Stimulated activated naive CD8-positive, alpha-beta T cell treated with anti-CD3 and anti-CD28 coated beads, Interleukin-15, Interleukin-2, amounts not matched to agents 100 ng/mL and 50 ng/mL, for 24 hours (primary cell): ENCODE data around the gene PPARG.
"Not testable (repeated sequence)": the region's sequence is repeated elsewhere in the genome, so short reads cannot be mapped to it uniquely, and the experiment has no call there.

ENCODE experiments used
- H3K27ac Mint-ChIP-seq: one replicate; pipeline ENCODE4 v1.8.0; 2021; ENCODE audit warnings: mild to moderate bottlenecking, mixed read lengths
- H3K27me3 Mint-ChIP-seq: one replicate; pipeline ENCODE4 v1.8.0; 2021; ENCODE audit warnings: mixed read lengths
- H3K36me3 Mint-ChIP-seq: one replicate; pipeline ENCODE4 v1.8.0; 2021; ENCODE audit warnings: low read depth, mixed read lengths
- H3K4me1 Mint-ChIP-seq: one replicate; pipeline ENCODE4 v1.8.0; 2021; ENCODE audit warnings: low read depth, mixed read lengths
- H3K4me3 Mint-ChIP-seq: one replicate; pipeline ENCODE4 v1.8.0; 2021; ENCODE audit warnings: mild to moderate bottlenecking, mixed read lengths
- H3K9me3 Mint-ChIP-seq: one replicate; pipeline ENCODE4 v1.8.0; 2021; ENCODE audit warnings: mixed read lengths

Gene PPARG

DNA sequence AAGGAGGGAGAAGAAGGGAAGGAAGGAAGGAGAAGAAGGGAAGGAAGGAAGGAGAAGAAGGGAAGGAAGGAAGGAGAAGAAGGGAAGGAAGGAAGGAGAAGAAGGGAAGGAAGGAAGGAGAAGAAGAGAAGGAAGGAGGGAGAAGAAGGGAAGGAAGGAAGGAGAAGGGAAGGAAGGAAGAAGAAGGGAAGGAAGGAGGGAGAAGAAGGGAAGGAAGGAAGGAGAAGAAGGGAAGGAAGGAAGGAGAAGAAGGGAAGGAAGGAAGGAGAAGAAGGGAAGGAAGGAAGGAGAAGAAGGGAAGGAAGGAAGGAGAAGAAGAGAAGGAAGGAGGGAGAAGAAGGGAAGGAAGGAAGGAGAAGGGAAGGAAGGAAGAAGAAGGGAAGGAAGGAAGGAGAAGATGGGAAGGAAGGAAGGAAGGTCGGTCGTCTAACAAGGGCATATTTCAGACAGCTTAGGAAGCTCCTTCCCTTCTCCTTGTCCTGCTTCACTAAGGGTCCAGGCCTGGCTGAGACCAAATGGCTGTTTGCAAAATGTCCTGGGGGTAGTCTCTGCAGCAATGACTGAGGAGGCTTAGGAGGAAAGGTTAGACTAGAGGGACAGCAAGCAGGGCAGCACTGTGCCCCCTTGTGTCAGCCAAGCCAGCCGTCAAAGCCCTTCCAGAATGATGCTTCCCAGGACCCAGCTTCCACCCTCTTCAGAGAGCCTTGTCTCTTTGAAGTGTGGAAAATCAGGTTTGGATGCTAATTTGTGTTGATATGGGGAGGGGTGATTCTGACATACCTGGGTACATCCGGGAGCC lies 159.7 kb downstream of the PPARG start:
- H3K27ac Mint-ChIP-seq, H3K4me1 Mint-ChIP-seq: not testable (repeated sequence)

GRCh38 chr3:12449889-12450682 lies 161.2 kb downstream of the PPARG start:
- H3K36me3 Mint-ChIP-seq = no peaks in the 10 kb centered on the region
- no peaks in the 10 kb centered on the region for H3K4me1 Mint-ChIP-seq

More for the DNA sequence above, 159.7 kb downstream of the PPARG start:
- H3K36me3 Mint-ChIP-seq, H3K27me3 Mint-ChIP-seq, H3K9me3 Mint-ChIP-seq, H3K4me3 Mint-ChIP-seq: not testable (repeated sequence)

DNA sequence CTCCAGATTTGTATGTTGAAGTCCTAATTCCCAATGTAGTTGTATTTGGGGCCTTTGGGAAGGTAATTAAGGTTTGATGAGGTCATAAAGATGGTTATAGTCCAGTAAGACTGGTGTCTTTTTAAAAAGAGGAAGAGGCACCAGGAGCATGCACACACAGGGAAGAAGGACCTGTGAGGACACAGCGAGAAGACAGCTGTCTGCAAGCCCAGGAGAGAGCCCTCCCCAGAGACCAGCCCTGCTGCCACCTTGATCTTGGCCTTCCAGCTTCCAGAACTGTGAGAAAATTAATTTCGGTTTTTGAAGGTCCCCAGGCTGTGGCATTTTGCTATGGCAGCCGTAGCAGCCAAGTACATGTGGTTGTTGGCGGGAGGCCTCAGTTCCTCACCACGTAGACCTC lies 162.6 kb downstream of the PPARG start:
- Mint-ChIP-seq H3K4me1 (no peaks in the 10 kb centered on the region), H3K27me3 (no peaks in the 10 kb centered on the region), H3K9me3 (no peaks in the 10 kb centered on the region), H3K27ac (no peak overlapping the region), H3K36me3 (no peaks in the 10 kb centered on the region), H3K4me3 (no peak overlapping the region)

More at GRCh38 chr3:12449889-12450682, 161.2 kb downstream of the PPARG start:
- Mint-ChIP-seq H3K4me3 (no peak overlapping the region), H3K27me3 (no peaks in the 10 kb centered on the region), H3K9me3 (no peaks in the 10 kb centered on the region), H3K27ac (no peak overlapping the region)

DNA sequence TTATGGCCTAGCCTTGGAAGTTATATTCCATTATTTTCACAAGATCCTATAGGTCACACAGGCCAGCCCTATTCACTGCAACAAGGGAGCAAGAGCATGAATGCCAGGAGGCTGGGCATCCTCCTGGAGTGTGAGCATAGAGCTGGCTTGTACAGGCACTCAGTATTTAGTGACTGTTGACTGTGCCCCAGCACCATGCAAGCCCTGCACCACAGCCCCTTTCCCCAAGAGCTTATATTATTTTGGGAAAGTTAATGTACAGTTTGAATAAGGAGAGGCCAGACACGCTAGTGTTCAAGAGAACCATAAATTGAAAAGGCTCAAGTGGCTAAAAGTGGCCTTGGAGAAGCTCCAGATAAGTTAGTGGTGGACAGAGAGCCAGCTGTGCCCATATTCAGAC lies 163.1 kb downstream of the PPARG start:
- H3K27ac Mint-ChIP-seq = no peak overlapping the region
- H3K27me3 Mint-ChIP-seq = no peaks in the 10 kb centered on the region
- H3K4me1 Mint-ChIP-seq = no peaks in the 10 kb centered on the region
- no peaks in the 10 kb centered on the region for H3K9me3 Mint-ChIP-seq
- H3K36me3 Mint-ChIP-seq = no peaks in the 10 kb centered on the region
- no peak overlapping the region for H3K4me3 Mint-ChIP-seq

GRCh38 chr3:12452361-12453330 lies 163.8 kb downstream of the PPARG start:
- Mint-ChIP-seq H3K4me1 (no peaks in the 10 kb centered on the region), H3K36me3 (no peaks in the 10 kb centered on the region), H3K9me3 (no peaks in the 10 kb centered on the region), H3K4me3 (no peak overlapping the region), H3K27me3 (no peaks in the 10 kb centered on the region), H3K27ac (no peak overlapping the region)

DNA sequence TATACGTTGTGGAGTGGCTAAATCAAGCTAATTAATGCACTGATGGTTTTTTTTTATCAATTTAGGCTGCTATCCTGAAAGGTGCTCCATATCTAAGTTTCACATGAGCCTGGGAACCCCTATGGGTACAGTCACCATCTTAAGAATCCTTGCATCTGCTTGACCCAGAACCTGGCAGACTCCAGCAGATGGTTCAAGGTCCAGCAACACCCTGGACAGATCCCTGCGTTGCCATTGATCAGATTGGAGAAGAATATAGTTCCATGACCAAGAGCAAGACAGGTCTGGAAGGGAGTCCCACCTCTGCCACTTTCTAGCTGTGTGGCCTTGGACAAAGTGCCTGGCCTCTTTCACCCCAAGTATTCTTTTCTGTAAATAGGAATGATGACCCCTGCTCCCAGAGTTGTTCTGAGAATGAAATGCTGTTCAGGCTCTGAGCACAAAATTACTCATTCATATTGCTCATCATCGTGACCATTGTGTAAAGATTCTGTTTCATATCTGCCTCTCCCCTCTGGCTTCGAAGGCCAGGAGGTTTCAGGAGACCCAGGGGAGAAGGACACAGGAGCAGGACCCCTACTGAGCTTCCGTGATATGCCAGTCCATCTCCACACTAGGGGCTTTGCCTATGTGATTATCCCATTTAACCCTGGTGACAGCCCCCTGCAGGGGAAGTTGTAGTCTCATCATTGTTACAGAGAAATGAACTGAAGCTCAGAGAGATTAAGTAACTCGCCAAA lies 165.4 kb downstream of the PPARG start:
- Mint-ChIP-seq H3K4me1 (no peaks in the 10 kb centered on the region), H3K27me3 (no peaks in the 10 kb centered on the region), H3K27ac (no peak overlapping the region), H3K4me3 (no peak overlapping the region), H3K36me3 (no peaks in the 10 kb centered on the region), H3K9me3 (no peaks in the 10 kb centered on the region)

DNA sequence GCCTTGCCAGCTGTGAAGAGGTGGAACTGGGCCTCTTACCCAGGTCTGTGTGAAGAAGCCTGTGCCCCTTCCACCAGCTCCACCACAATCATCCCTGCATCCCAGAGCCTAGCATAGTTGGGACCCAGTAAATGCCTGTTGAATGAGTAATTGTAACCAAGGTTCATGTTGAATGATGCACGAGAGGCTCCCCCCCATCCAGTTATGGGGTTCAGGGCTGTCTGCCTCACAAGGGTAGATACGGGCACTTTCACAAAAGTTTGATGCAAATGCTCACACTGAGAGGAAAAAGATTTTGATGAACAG lies 165.9 kb downstream of the PPARG start:
- Mint-ChIP-seq H3K36me3 (no peaks in the 10 kb centered on the region), H3K4me3 (no peak overlapping the region), H3K9me3 (no peaks in the 10 kb centered on the region), H3K4me1 (no peaks in the 10 kb centered on the region), H3K27ac (no peak overlapping the region), H3K27me3 (no peaks in the 10 kb centered on the region)

- H3K9me3 Mint-ChIP-seq = no peaks in the 10 kb centered on the region
- no peaks in the 10 kb centered on the region for H3K36me3 Mint-ChIP-seq
- H3K4me3 Mint-ChIP-seq = no peak overlapping the region
- no peak overlapping the region for H3K27ac Mint-ChIP-seq
- H3K4me1 Mint-ChIP-seq = peaks cover 6% of the 10 kb centered on the region
- no peaks in the 10 kb centered on the region for H3K27me3 Mint-ChIP-seq
Observed at GRCh38 chr3:12455740-12456139, 166.9 kb downstream of the PPARG start.

- Mint-ChIP-seq H3K36me3 (no peaks in the 10 kb centered on the region), H3K27me3 (no peaks in the 10 kb centered on the region), H3K4me3 (no peak overlapping the region), H3K9me3 (no peaks in the 10 kb centered on the region), H3K27ac (no peak overlapping the region), H3K4me1 (peaks cover 13% of the 10 kb centered on the region)
Observed at GRCh38 chr3:12456441-12456840, 167.6 kb downstream of the PPARG start.

DNA sequence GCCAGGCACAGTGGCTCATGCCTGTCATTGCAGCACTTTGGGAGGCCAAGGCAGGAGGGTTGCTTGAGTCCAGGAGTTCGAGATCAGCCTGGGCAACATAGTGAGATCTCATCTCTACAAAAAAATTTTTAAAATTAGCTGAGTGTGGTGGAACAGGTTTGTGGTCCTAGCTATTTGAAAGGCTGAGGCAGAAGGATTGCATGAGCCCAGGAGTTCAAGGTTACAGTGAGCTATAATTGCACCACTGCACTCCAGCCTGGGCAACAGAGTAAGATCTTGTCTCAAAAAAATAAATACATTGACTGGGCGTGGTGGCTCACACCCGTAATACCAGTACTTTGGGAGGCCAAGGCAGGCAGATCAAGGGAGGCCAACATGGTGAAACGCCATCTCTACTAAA lies 168.5 kb downstream of the PPARG start:
- peaks cover 19% of the 10 kb centered on the region for H3K4me1 Mint-ChIP-seq
- not testable (repeated sequence) for H3K4me3 Mint-ChIP-seq, H3K27me3 Mint-ChIP-seq, H3K36me3 Mint-ChIP-seq, H3K27ac Mint-ChIP-seq, H3K9me3 Mint-ChIP-seq

- no peaks in the 10 kb centered on the region for H3K9me3 Mint-ChIP-seq
- H3K27me3 Mint-ChIP-seq = no peaks in the 10 kb centered on the region
- H3K4me1 Mint-ChIP-seq = peaks cover 25% of the 10 kb centered on the region
- no peak overlapping the region for H3K27ac Mint-ChIP-seq
- H3K36me3 Mint-ChIP-seq = no peaks in the 10 kb centered on the region
- H3K4me3 Mint-ChIP-seq = no peak overlapping the region
Observed at GRCh38 chr3:12458901-12459300, 170.0 kb downstream of the PPARG start.

- H3K27me3 Mint-ChIP-seq = no peaks in the 10 kb centered on the region
- no peaks in the 10 kb centered on the region for H3K36me3 Mint-ChIP-seq
- H3K27ac Mint-ChIP-seq = no peak overlapping the region
- H3K9me3 Mint-ChIP-seq = no peaks in the 10 kb centered on the region
- peaks cover 25% of the 10 kb centered on the region for H3K4me1 Mint-ChIP-seq
- no peak overlapping the region for H3K4me3 Mint-ChIP-seq
Observed at GRCh38 chr3:12460127-12460526, 171.3 kb downstream of the PPARG start.

DNA sequence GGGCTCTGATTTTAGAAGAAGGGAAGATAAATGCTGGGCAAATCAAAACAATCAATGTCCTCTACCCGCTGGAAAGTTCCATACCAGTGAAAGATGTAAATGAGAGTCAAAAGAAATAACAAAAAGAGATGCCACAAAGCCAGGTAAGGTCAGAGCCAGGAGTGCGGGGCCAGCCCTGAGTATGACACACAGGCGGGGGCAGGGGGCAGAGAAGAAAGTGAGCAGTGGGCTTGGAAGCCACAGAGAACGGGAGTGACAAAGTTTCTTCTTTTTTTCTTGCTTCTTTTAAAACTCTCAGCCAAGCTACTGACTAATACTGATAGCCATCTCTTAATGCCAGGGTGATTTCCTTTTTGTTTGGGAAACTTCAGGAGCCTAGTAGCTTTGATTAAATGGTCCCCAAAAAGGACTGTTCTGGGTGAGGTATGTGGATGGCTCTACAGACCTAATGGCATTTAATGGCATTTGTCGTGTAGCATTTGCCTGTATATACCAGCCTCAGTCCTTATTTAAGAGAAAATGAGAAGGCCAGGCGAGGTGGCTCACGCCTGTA lies 172.3 kb downstream of the PPARG start:
- peaks cover 25% of the 10 kb centered on the region for H3K4me1 Mint-ChIP-seq
- H3K4me3 Mint-ChIP-seq = no peak overlapping the region
- peak overlapping the region; percentile 63 for H3K27ac Mint-ChIP-seq
- H3K27me3 Mint-ChIP-seq = no peaks in the 10 kb centered on the region
- H3K9me3 Mint-ChIP-seq = no peaks in the 10 kb centered on the region
- no peaks in the 10 kb centered on the region for H3K36me3 Mint-ChIP-seq
